ENCODE data around the gene DPF1. TPM values are rescaled to one million over a fixed set of nuclear protein-coding genes. Genes with fewer than 3 reads are reported as not detected.

Gene DPF1
- total and polyA plus RNA-seq, 2 donors (not counting 1 experiment from before 2014, with no cell fraction given): not detected

DNA sequence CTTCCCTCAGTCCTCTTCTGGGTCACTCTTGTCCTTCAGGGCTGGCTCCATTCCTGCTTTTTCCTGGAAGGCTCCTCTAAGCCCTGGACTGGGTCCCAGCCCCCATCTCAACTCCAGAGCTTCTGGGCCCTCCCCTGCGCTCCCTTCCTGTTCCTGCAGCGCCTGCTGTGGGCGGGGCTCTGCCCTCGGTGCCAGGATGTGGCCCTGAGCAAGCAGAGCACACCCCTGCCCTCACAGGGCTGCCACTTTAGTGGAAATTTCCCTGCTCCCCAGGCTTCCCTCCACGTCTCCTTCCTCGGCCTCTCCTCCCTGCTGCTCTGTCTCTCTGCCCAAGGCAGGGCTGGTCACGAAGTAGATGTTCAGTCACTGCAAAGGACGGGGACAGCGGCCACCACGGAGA, 28.8 kb downstream of the DPF1 start:
- Histone ChIP-seq H3K9me3 (ENCODE audit: control extremely low read depth in 1 of 3, control insufficient read depth in 2 of 3, insufficient read depth in 1 of 3, low read length in 2 of 3) (peaks cover 0 to 5% (median 0%) of the 10 kb centered on the region in 3 donors), H2AFZ (ENCODE audit: insufficient read depth, low read depth, low read length, poor library complexity, severe bottlenecking) (no peak overlapping the region), H3K27me3 (replicated peaks in 1 of 4; ENCODE audit: control extremely low read depth in 1 of 4, control insufficient read depth in 3 of 4, insufficient read depth in 4 of 4, low read length in 3 of 4) (no peaks in the 10 kb centered on the region), H3K4me1 (ENCODE audit: control insufficient read depth in 2 of 2, insufficient read depth in 2 of 2, low read length in 2 of 2) (no peaks in the 10 kb centered on the region), H3K4me3 (ENCODE audit: control extremely low read depth in 1 of 5, extremely low read depth in 1 of 5, insufficient read depth in 1 of 5, low read depth in 2 of 5, low read length in 4 of 5) (no peak overlapping the region), H3K36me3 (replicated peaks in 1 of 2; ENCODE audit: control extremely low read depth in 1 of 2, control insufficient read depth in 1 of 2, extremely low read depth in 1 of 2, insufficient read depth in 2 of 2, low read length in 1 of 2) (peaks cover 0 to 80% of the 10 kb centered on the region in 2 experiments), H3K79me2 (ENCODE audit: control insufficient read depth, insufficient read depth, low read length) (peaks cover 2% of the 10 kb centered on the region), H3K4me2 (replicated peaks; ENCODE audit: low read depth, low read length, poor library complexity, severe bottlenecking) (no peak overlapping the region), H4K20me1 (ENCODE audit: control insufficient read depth, insufficient read depth, low read length, poor library complexity, severe bottlenecking) (peaks cover 59% of the 10 kb centered on the region), H3K27ac (ENCODE audit: low read length in 2 of 2) (no peak overlapping the region), H3K9ac (ENCODE audit: low read length) (no peak overlapping the region)
- ChIA-PET CTCF (no interaction called here), POLR2A (no interaction called here)
- Mint-ChIP-seq H3K4me3 (no peak overlapping the region), H3K27me3 (no peaks in the 10 kb centered on the region), H3K9me3 (ENCODE audit: insufficient read depth) (no peaks in the 10 kb centered on the region), H3K27ac (no peak overlapping the region), H3K4me1 (peaks cover under 1% of the 10 kb centered on the region)
- ATAC-seq (ENCODE audit: low read depth): no peak
- intact Hi-C loops (cut with micrococcal nuclease): no loop called here
- WGBS (ENCODE audit: insufficient coverage): 87% methylated on average over 10 of the region's 10 CpGs
- TF ChIP-seq EZH2 (IDR thresholded peaks at IDR 0.05; ENCODE audit: borderline replicate concordance, insufficient read depth, low read depth, low read length, poor library complexity, severe bottlenecking) (no peak), CTCF (IDR thresholded peaks at IDR 0.05) (no peak)
- no peak for DNase-seq

GRCh38 chr19:38194061-38194701, 29.8 kb downstream of the DPF1 start:
- Histone ChIP-seq H3K27ac (ENCODE audit: low read length in 2 of 2) (no peak overlapping the region), H3K79me2 (ENCODE audit: control insufficient read depth, insufficient read depth, low read length) (peaks cover 2% of the 10 kb centered on the region), H3K4me2 (replicated peaks; ENCODE audit: low read depth, low read length, poor library complexity, severe bottlenecking) (no peak overlapping the region), H3K9me3 (ENCODE audit: control extremely low read depth in 1 of 3, control insufficient read depth in 2 of 3, insufficient read depth in 1 of 3, low read length in 2 of 3) (peaks cover 0 to 5% (median 0%) of the 10 kb centered on the region in 3 donors), H3K27me3 (replicated peaks in 1 of 4; ENCODE audit: control extremely low read depth in 1 of 4, control insufficient read depth in 3 of 4, insufficient read depth in 4 of 4, low read length in 3 of 4) (no peaks in the 10 kb centered on the region), H3K9ac (ENCODE audit: low read length) (no peak overlapping the region), H3K4me3 (ENCODE audit: control extremely low read depth in 1 of 5, extremely low read depth in 1 of 5, insufficient read depth in 1 of 5, low read depth in 2 of 5, low read length in 4 of 5) (no peak overlapping the region), H4K20me1 (ENCODE audit: control insufficient read depth, insufficient read depth, low read length, poor library complexity, severe bottlenecking) (peaks cover 65% of the 10 kb centered on the region), H3K36me3 (replicated peaks in 1 of 2; ENCODE audit: control extremely low read depth in 1 of 2, control insufficient read depth in 1 of 2, extremely low read depth in 1 of 2, insufficient read depth in 2 of 2, low read length in 1 of 2) (peaks cover 2 to 84% of the 10 kb centered on the region in 2 experiments), H2AFZ (ENCODE audit: insufficient read depth, low read depth, low read length, poor library complexity, severe bottlenecking) (no peak overlapping the region), H3K4me1 (ENCODE audit: control insufficient read depth in 2 of 2, insufficient read depth in 2 of 2, low read length in 2 of 2) (no peaks in the 10 kb centered on the region)
- ChIA-PET POLR2A (no interaction called here), CTCF (no interaction called here)
- ATAC-seq (ENCODE audit: low read depth) (no peak), DNase-seq (no peak)
- 83% methylated on average over 8 of the region's 13 CpGs for WGBS (ENCODE audit: insufficient coverage)
- H3K4me1 Mint-ChIP-seq: peaks cover 4% of the 10 kb centered on the region
- no peak overlapping the region for H3K27ac Mint-ChIP-seq
- H3K4me3 Mint-ChIP-seq: no peak overlapping the region
- intact Hi-C loops (cut with micrococcal nuclease): no loop called here
- no peaks in the 10 kb centered on the region for H3K9me3 Mint-ChIP-seq (ENCODE audit: insufficient read depth)
- H3K27me3 Mint-ChIP-seq: no peaks in the 10 kb centered on the region
- TF ChIP-seq CTCF (IDR thresholded peaks at IDR 0.05) (no peak), EZH2 (IDR thresholded peaks at IDR 0.05; ENCODE audit: borderline replicate concordance, insufficient read depth, low read depth, low read length, poor library complexity, severe bottlenecking) (no peak)
